IMR-90 (cell line): Measurements from ENCODE around the gene TMEM53. TPM values are rescaled to one million over a fixed set of nuclear protein-coding genes. Genes with fewer than 3 reads are reported as not detected.

Experiments
- ATAC-seq: fragments of 200-7000 bp; cut with Tn5 transposase; 2 replicates; pipeline ENCODE4 v1.9.1; 2020; ENCODE audit warnings: low read depth, mild to moderate bottlenecking, moderate library complexity
- BruUV-seq: library from RNA; stranded (reverse); fragments of 400-500 nt; replicated peaks from 2 replicates; lab custom pipeline; 2021; lab: Mats Ljungman, UMichigan
- CTCF ChIA-PET: fragments of 300-600 bp; formaldehyde crosslinking; extraction: SDS; loops from one replicate; lab custom pipeline; 2021; ENCODE audit warnings: antibody characterized with exemption; lab: Yijun Ruan, JAX
- POLR2A ChIA-PET: fragments of 300-600 bp; sonication (Branson Sonifier 250); formaldehyde crosslinking; loops from one replicate; lab custom pipeline; 2022; ENCODE audit warnings: antibody characterized with exemption; ENCODE audit not compliant: unreplicated experiment; lab: Charles Lee
- DNase-seq: peaks from one replicate; pipeline ENCODE4 v3.0.0; 2013
- H2AFZ ChIP-seq: replicated peaks from 2 replicates; pipeline ENCODE3; 2013; ENCODE audit warnings: low read length, mild to moderate bottlenecking; ENCODE audit not compliant: poor library complexity
- H2AK5ac ChIP-seq: 2 replicates; pipeline ENCODE4 v1.6.1; 2013; ENCODE audit warnings: low read depth, low read length, inconsistent platforms
- H2AK9ac ChIP-seq: replicated peaks from 2 replicates; pipeline ENCODE3; 2013; ENCODE audit warnings: mild to moderate bottlenecking, low read depth, low read length, moderate library complexity; ENCODE audit not compliant: poor library complexity
- H2BK120ac ChIP-seq: 2 replicates; pipeline ENCODE4 v1.6.1; 2013; ENCODE audit warnings: low read depth, low read length, inconsistent platforms
- H2BK15ac ChIP-seq: 3 replicates; pipeline ENCODE4 v1.6.1; 2013; ENCODE audit warnings: low read depth, low read length, inconsistent platforms
- H2BK20ac ChIP-seq: 2 replicates; pipeline ENCODE4 v1.6.1; 2013; ENCODE audit warnings: low read depth, mild to moderate bottlenecking, inconsistent platforms, low read length, moderate library complexity
- H2BK5ac ChIP-seq: 2 replicates; pipeline ENCODE4 v1.6.1; 2013; ENCODE audit warnings: mild to moderate bottlenecking, low read depth, low read length, inconsistent platforms; ENCODE audit not compliant: poor library complexity, severe bottlenecking
- H3K14ac ChIP-seq: replicated peaks from 2 replicates; pipeline ENCODE4 v1.6.1; 2013; ENCODE audit warnings: low read depth, low read length, inconsistent platforms
- H3K18ac ChIP-seq: 2 replicates; pipeline ENCODE4 v1.6.1; 2013; ENCODE audit warnings: low read depth, low read length, control low read depth
- H3K23ac ChIP-seq: 2 replicates; pipeline ENCODE4 v1.6.1; 2013; ENCODE audit warnings: low read depth, low read length, inconsistent platforms
- H3K27ac ChIP-seq: 2 replicates; pipeline ENCODE4 v1.5.1; 2013; ENCODE audit warnings: mild to moderate bottlenecking, control low read depth, low read length; ENCODE audit not compliant: insufficient read depth
- H3K27me3 ChIP-seq: 2 replicates; pipeline ENCODE4 v1.6.1; 2013; ENCODE audit warnings: low read length; ENCODE audit not compliant: control insufficient read depth, insufficient read depth
- H3K36me3 ChIP-seq: 2 replicates; pipeline ENCODE4 v1.6.1; 2013; ENCODE audit warnings: low read length, mixed read lengths; ENCODE audit not compliant: control insufficient read depth, insufficient read depth
- H3K4ac ChIP-seq: 2 replicates; pipeline ENCODE4 v1.6.1; 2013; ENCODE audit warnings: low read depth, low read length, inconsistent platforms
- H3K4me1 ChIP-seq: 2 replicates; pipeline ENCODE4 v1.6.1; 2013; ENCODE audit warnings: low read length, mixed read lengths; ENCODE audit not compliant: control insufficient read depth, insufficient read depth
- H3K4me2 ChIP-seq: 2 replicates; pipeline ENCODE4 v1.6.1; 2013; ENCODE audit warnings: low read depth, mild to moderate bottlenecking, control low read depth, low read length, moderate library complexity
- H3K4me3 ChIP-seq: 2 replicates; pipeline ENCODE4 v1.5.1; 2013; ENCODE audit warnings: low read depth, mild to moderate bottlenecking, control low read depth, low read length, moderate library complexity; ENCODE audit not compliant: insufficient read depth
- H3K56ac ChIP-seq: 2 replicates; pipeline ENCODE4 v1.6.1; 2013; ENCODE audit warnings: low read length, inconsistent platforms; ENCODE audit not compliant: insufficient read depth; ENCODE audit errors: extremely low read depth
- H3K79me1 ChIP-seq, 2 experiments: 2 replicates each; pipeline ENCODE4 v1.6.1; 2013; ENCODE audit warnings: low read length in 2 of 2, inconsistent platforms in 1 of 2, low read depth in 1 of 2
- H3K9ac ChIP-seq: 2 replicates; pipeline ENCODE4 v1.6.1; 2013; ENCODE audit warnings: low read depth, low read length, control low read depth
- H3K9me1 ChIP-seq: 2 replicates; pipeline ENCODE4 v1.6.1; 2013; ENCODE audit warnings: low read length, inconsistent platforms; ENCODE audit not compliant: insufficient read depth
- H3K9me3 ChIP-seq: 2 replicates; pipeline ENCODE4 v1.6.1; 2013; ENCODE audit warnings: low read length; ENCODE audit not compliant: control insufficient read depth, insufficient read depth
- H4K20me1 ChIP-seq: 2 replicates; pipeline ENCODE4 v1.6.1; 2013; ENCODE audit warnings: low read length, inconsistent platforms; ENCODE audit not compliant: insufficient read depth
- H4K5ac ChIP-seq: 2 replicates; pipeline ENCODE4 v1.6.1; 2013; ENCODE audit warnings: mild to moderate bottlenecking, low read depth, low read length, control low read depth
- H4K8ac ChIP-seq, 2 experiments: 2 replicates each; pipeline ENCODE4 v1.6.1; 2013; ENCODE audit warnings: low read depth in 2 of 2, low read length in 2 of 2, control low read depth in 1 of 2, inconsistent platforms in 1 of 2
- H4K91ac ChIP-seq: 2 replicates; pipeline ENCODE4 v1.6.1; 2013; ENCODE audit warnings: low read depth, low read length, inconsistent platforms; ENCODE audit not compliant: insufficient read depth
- CEBPB ChIP-seq: IDR thresholded peaks from 2 replicates; pipeline ENCODE4 v1.6.1; 2012; ENCODE audit warnings: low read depth, low read length, improper control_type of control experiment
- CHD1 ChIP-seq: IDR thresholded peaks from 2 replicates; pipeline ENCODE4 v1.6.1; 2012; ENCODE audit warnings: low read depth, low read length, improper control_type of control experiment
- CTCF ChIP-seq: conservative IDR thresholded peaks from 2 replicates; pipeline ENCODE4 v1.5.1; 2012; ENCODE audit warnings: mild to moderate bottlenecking, low read depth, low read length, improper control_type of control experiment
- FOS ChIP-seq: fragments of 150-350 bp; IDR thresholded peaks from 2 replicates; pipeline ENCODE4 v1.6.1; 2016; ENCODE audit warnings: low read depth, low read length
- MAFK ChIP-seq: IDR thresholded peaks from 2 replicates; pipeline ENCODE4 v1.6.1; 2012; ENCODE audit warnings: low read depth, low read length, improper control_type of control experiment
- MAZ ChIP-seq: IDR thresholded peaks from 2 replicates; pipeline ENCODE4 v1.6.1; 2012; ENCODE audit warnings: low read depth, mild to moderate bottlenecking, low read length, improper control_type of control experiment, moderate library complexity, borderline replicate concordance
- MXI1 ChIP-seq: IDR thresholded peaks from 2 replicates; pipeline ENCODE4 v1.6.1; 2012; ENCODE audit warnings: low read depth, mild to moderate bottlenecking, low read length, moderate library complexity, borderline replicate concordance
- POLR2A ChIP-seq: IDR thresholded peaks from 2 replicates; pipeline ENCODE4 v1.6.1; 2012; ENCODE audit warnings: mild to moderate bottlenecking, low read depth, low read length
- RAD21 ChIP-seq: IDR thresholded peaks from 2 replicates; pipeline ENCODE4 v1.6.1; 2012; ENCODE audit warnings: low read length, improper control_type of control experiment
- RCOR1 ChIP-seq: IDR thresholded peaks from 2 replicates; pipeline ENCODE4 v1.6.1; 2012; ENCODE audit warnings: mild to moderate bottlenecking, low read length, improper control_type of control experiment; ENCODE audit not compliant: insufficient replicate concordance
- RFX5 ChIP-seq: IDR thresholded peaks from 2 replicates; pipeline ENCODE4 v1.8.0; 2012; ENCODE audit warnings: low read depth, mild to moderate bottlenecking, low read length, moderate library complexity
- WGBS, 2 experiments: methylation state at CpG; one replicate each; pipeline versions ENCODE4 v1.1.5 to v1.1.7; 2013; ENCODE audit warnings: missing lambda C conversion rate in 2 of 2; ENCODE audit not compliant: insufficient read length in 1 of 2; ENCODE audit errors: extremely low coverage in 2 of 2; 5-methylcytosine and 5-hydroxymethylcytosine counted together
- dilution Hi-C: fragments of 300-500 bp; cut with HindIII; formaldehyde crosslinking; loops from one replicate; pipeline ENCODE4 v1.14.3; 2018; ENCODE audit warnings: low sequenced_read_pairs; ENCODE audit not compliant: unreplicated experiment
- in situ Hi-C: fragments of 300-500 bp; cut with MboI; formaldehyde crosslinking; loops from 3 replicates; pipeline ENCODE4 v1.14.3; 2019; ENCODE audit warnings: low sequenced_read_pairs, inconsistent platforms, mixed read lengths
- intact Hi-C: fragments of 100-400 bp; cut with micrococcal nuclease; formaldehyde crosslinking; loops from 2 replicates; pipeline ENCODE4 v1.10.0; 2022
- polyA plus RNA-seq, 3 experiments: library from polyadenylated mRNA; depleted of rRNA; stranded (reverse); fragments of >200 nt; gene quantifications; 2 replicates each; pipeline ENCODE4 v1.2.3, GENCODE V29; 2012; ENCODE audit warnings: low replicate concordance in 1 of 3
- total RNA-seq: library from RNA; depleted of rRNA; stranded (reverse); fragments of >200 nt; gene quantifications from 2 replicates; pipeline ENCODE4 v1.2.3, GENCODE V29; 2012

Gene TMEM53
- total and polyA plus RNA-seq, 2 of the 4 experiments (the other 2 are of a cell fraction): 2.7 to 6.3 TPM

DNA sequence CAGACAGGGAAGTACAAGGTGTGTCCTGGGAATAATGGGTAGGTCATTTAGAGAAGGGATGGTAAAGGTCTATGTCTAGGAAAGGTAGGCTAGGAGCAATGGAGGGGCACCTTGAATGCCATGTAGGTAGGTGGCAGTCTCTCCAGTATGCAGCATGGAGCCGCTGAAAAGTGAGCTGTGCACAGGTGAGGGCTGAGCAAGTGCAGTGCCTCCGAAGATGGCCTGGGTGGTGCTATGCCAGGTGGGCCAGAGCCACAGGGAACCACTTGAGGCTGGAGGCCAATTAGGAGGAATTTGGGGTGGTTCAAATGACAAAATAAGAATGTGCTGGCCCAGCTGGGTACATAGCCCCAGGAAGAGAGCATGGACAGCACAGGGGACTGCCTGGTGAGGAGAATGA lies 31.7 kb upstream of the TMEM53 start:
- H3K9me1 ChIP-seq: peaks cover 17% of the 10 kb centered on the region
- H2BK120ac ChIP-seq: peak overlapping the region; percentile 59; the same call in 1 of the 2 replicates
- 0 out of 4 replicates have a peak overlapping the region, but pooled peaks of 1 of the 2 experiments have one; percentile 54 for H4K8ac ChIP-seq
- H3K79me1 ChIP-seq: no peaks in the 10 kb centered on the region
- H3K9ac ChIP-seq: no peak overlapping the region
- peak overlapping the region; percentile 15 for H2AK9ac ChIP-seq
- no peaks in the 10 kb centered on the region for H3K9me3 ChIP-seq
- TF ChIP-seq RFX5: no peak
- no peak for TF ChIP-seq MXI1
- no peak for TF ChIP-seq RCOR1
- TF ChIP-seq CHD1: no peak
- no peak for TF ChIP-seq POLR2A
- TF ChIP-seq CTCF: no peak
- no peak for TF ChIP-seq CEBPB
- no peak for TF ChIP-seq FOS
- TF ChIP-seq RAD21: no peak
- TF ChIP-seq MAFK: no peak
- TF ChIP-seq MAZ: no peak
- dilution Hi-C loops (no loop called here), in situ Hi-C loops (no loop called here), intact Hi-C loops (no loop called here)
- no peak for DNase-seq
- no peak overlapping the region for H3K27ac ChIP-seq
- no peak overlapping the region for H2BK5ac ChIP-seq
- H2AFZ ChIP-seq: peak overlapping the region; percentile 63
- peaks cover 8% of the 10 kb centered on the region for H3K4me1 ChIP-seq
- H4K20me1 ChIP-seq: no peaks in the 10 kb centered on the region
- no peak overlapping the region for H4K91ac ChIP-seq
- no peaks in the 10 kb centered on the region for H3K27me3 ChIP-seq
- H2BK15ac ChIP-seq: no peak overlapping the region
- no peak overlapping the region for H4K5ac ChIP-seq
- no peak for ATAC-seq
- no peak overlapping the region for H3K56ac ChIP-seq
- H2AK5ac ChIP-seq: 0 out of 2 replicates have a peak overlapping the region, but pooled peaks have one; percentile 38
- H3K18ac ChIP-seq: no peak overlapping the region
- CTCF ChIA-PET: no interaction called here
- H2BK20ac ChIP-seq: no peak overlapping the region
- H3K23ac ChIP-seq: no peak overlapping the region
- WGBS, 2 experiments: 100% methylated on average over 2 of the region's 2 CpGs; no CpG with 5 or more reads in 1 of the 2 experiments
- H3K4me3 ChIP-seq: no peak overlapping the region
- no peak overlapping the region for H3K4me2 ChIP-seq
- no TSS peak for BruUV-seq
- POLR2A ChIA-PET: no interaction called here
- peak overlapping the region; percentile 11; the same call in 1 of the 2 replicates for H3K14ac ChIP-seq
- no peaks in the 10 kb centered on the region for H3K36me3 ChIP-seq
- H3K4ac ChIP-seq: peak overlapping the region; percentile 29; the same call in 1 of the 2 replicates
